ENCODE data around the gene TRAM2. TPM values are rescaled to one million over a fixed set of nuclear protein-coding genes. Genes with fewer than 3 reads are reported as not detected.

TRAM2 gene
- total RNA-seq, 1 donor from 2014 or later, result 16.0 TPM

GRCh38 chr6:52570291-52570700 is 6.6 kb downstream of the TRAM2 start:
- DNase-seq (ENCODE audit: low spot score), result peak; percentile 19

DNA sequence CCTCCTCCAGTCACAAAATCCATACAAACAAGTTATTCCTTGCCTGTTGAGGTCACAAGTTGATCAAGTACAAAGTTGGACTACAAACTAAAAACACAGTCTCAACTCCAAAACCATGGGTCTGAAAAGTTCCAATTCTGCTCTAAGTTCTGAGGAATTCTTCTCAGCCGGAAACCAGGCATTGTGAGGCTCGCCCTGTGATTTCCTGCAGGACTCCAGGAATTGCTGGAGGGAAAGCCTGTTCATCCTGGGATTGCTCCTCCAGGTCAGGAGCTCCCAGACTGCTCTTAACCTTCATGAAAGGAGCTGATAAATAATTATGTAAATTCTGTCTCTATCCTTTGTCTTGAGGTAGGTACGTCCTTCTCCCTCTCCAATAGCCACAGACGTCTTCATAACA is 8.5 kb downstream of the TRAM2 start:
- no peak for DNase-seq (ENCODE audit: low spot score)

GRCh38 chr6:52566853-52567279 is 10.0 kb downstream of the TRAM2 start:
- no peak for DNase-seq (ENCODE audit: low spot score)

DNA sequence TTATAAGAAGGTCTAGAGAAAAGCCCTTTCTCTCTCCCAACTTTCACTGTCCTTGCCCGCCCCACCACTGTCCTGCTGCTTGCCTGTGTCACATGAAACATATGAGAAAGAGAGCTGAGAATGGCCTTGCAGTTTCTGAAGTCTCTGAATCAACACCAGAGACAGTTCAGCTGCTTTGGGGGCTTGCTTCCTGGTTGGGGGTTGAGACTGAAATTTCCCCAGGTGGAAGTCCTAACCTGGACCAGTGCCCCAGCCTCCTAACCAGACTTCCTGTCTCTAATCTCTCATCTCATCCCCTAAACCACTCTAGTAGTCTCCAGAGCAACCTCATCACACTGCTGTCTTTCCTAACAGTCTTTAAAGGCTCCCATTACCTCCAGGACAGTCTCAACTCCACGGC is 10.7 kb downstream of the TRAM2 start:
- DNase-seq (ENCODE audit: low spot score), result no peak

DNA sequence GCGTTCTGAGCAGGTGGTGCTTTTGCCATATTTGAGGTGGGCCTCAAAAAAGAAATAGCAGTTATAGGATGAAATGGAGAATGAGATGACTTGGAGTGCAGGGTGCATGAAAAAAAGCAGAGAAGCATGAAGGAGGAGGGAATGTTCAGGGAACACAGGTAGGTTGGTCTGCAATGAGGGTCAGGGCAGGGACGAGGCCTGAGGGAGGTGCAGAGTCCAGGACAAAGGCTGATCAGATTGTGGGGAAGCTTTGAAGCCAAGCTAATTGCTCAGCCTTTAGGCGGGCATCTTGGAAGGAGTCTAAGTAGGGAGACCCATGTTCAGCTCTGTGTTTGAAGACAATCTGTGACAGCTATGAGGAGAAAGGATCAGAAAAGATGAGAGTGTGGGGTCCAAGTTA is 12.0 kb downstream of the TRAM2 start:
- no peak for DNase-seq (ENCODE audit: low spot score)

- no peak for DNase-seq (ENCODE audit: low spot score)
Measured at GRCh38 chr6:52562911-52563310, 13.9 kb downstream of the TRAM2 start.

DNA sequence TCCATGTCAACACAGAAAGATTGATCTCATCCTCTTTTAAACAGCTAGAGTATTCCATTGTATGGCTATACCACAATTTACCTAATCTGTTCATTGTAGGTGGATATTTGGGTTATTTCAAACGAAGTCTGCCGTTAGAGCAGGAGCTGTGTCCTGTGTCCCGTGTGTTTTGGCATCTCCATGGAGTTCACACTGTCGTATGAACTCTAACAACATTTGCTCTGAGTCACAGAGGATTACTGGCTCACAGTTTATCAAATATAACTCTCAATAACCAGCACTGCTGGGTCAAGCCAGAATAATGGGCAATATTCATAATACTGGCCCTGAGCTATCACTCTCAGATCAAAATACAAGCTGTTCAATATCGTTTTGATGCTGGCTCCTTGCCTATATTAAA is 16.4 kb downstream of the TRAM2 start:
- DNase-seq (ENCODE audit: low spot score), result no peak

DNA sequence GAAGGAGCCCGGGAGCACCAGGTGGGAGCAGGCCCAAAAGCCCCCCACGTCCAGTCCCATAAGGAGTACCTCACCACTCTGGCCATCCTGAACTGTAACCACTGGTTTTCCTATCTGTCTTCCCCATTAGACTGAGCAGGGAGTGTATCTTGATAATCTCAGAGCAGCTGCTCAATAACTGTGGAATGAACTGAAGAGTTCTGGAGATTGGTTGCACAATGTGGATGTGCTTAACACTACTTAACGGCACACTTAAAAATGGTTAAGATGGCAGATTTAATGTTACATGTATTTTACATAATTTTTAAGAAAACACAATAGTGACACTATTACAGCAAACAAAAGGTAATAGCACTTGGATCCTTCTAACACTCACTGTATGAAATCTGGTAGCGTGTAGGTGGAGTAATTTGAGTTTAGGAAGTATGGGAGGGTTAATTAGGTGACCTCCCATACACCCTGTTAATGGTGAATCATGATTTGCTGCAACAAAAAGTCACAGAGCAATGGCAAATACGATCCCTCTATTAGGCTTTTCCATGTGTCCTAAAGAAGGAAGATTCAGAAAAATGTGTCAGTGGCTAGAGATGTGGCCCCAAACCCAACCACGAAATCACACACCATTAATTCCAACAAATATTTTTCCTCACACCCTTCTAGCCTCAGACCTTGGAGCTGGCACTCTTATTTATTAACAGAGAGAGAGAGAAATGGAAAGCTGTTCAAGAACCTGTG is 18.4 kb downstream of the TRAM2 start:
- DNase-seq (ENCODE audit: low spot score), result no peak

DNA sequence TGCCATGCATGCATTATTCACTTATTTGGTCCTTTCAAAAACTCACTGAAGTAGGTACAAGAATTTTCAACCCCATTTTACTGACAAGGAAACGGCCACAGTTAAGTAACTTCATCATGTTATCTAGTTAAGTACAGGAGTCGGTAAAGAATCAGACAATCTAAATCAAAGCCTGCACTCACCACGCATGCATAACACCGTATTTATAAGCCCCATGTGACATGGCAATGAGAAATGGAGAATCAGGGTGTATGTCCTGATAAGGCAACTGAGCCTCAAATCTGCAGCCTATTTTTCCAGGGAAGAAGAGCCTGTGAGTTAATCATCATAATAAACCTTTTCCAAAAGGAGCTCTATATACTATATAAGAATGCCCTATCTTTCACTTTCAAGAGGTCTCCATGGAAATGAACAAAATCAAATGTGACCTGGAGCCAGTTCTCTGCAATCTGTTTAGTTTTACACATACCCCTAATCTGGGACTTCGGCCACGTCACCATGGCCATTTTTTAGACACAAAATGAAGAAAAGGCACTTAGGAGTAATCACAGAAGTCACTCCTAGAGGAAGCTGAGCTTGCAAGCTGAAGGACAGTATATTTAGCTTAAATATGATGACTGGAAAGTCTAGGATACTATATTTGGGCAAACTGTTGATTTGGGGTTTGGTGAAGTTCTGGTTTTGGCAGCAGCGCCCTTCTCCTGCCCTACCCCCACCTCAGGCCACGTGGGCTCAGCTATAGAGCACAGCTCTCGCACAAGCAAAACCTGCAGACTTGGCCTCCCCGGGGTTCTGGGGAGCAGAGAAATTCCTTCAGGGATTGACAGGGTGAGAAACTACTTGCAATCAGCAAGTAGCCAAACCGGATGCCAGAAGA is 19.2 kb downstream of the TRAM2 start:
- no peak for DNase-seq (ENCODE audit: low spot score)

DNA sequence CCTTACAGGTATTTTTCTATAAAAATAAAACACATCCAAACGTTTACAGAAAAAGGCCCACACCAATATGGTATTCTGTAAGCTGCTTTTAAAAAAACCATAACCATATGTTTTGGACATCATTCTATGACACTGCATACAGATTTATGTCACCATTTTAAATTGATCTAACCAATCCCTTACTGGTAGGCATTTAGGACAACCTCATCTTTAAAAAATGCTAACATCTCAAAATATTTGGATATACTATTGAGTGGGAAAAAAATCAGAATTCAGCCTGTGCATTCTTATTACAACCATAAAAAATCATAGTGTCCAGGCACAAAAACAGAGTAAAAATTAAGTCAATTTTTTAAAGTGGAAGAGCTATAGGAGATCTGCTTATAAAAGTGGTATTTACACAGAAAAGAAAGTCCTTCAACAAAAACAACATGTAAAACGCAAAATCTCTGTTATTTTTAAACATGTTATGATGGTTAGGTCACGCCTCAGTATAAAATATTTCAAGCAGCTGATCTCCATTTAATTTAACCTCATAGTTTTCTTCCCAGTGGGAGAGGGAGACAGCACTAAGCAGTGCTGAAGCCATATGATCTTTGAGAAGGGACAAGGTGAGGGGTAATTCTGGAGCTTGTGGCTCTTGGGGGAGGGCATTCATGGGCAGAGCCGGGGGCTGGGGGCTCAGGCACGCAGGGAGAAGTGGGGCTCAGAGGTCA is 21.2 kb downstream of the TRAM2 start:
- DNase-seq (ENCODE audit: low spot score), result no peak

- no peak for DNase-seq (ENCODE audit: low spot score)
Measured at GRCh38 chr6:52554684-52555280, 22.1 kb downstream of the TRAM2 start.

- DNase-seq (ENCODE audit: low spot score), result no peak
Measured at GRCh38 chr6:52553719-52554118, 23.1 kb downstream of the TRAM2 start.

DNA sequence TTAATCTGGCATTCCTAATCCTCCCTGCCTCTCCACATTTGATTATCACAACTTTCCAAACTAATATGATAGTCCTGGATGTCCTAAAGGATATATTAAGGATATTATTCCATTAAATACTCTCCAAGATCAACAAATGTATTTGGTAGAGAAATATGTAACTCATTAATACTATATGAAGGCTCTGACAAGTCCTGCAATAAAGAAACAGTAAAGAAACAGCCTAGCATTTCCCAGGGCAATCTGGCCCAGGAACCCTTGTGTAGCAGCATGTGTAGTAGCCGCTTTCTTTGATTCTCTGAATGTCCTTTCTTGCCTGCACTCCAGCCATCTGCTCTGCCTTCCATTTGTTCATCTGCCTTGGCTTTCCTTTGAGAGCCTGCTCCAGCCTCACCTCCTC is 23.7 kb downstream of the TRAM2 start:
- no peak for DNase-seq (ENCODE audit: low spot score)

- DNase-seq (ENCODE audit: low spot score), result no peak
Measured at GRCh38 chr6:52552278-52552643, 24.6 kb downstream of the TRAM2 start.

GRCh38 chr6:52551483-52552277 is 25.2 kb downstream of the TRAM2 start:
- peak; percentile 75 for DNase-seq (ENCODE audit: low spot score)

- no peak for DNase-seq (ENCODE audit: low spot score)
Measured at GRCh38 chr6:52550870-52551269, 26.0 kb downstream of the TRAM2 start.

- DNase-seq (ENCODE audit: low spot score), result no peak
Measured at GRCh38 chr6:52550014-52550575, 26.8 kb downstream of the TRAM2 start.

DNA sequence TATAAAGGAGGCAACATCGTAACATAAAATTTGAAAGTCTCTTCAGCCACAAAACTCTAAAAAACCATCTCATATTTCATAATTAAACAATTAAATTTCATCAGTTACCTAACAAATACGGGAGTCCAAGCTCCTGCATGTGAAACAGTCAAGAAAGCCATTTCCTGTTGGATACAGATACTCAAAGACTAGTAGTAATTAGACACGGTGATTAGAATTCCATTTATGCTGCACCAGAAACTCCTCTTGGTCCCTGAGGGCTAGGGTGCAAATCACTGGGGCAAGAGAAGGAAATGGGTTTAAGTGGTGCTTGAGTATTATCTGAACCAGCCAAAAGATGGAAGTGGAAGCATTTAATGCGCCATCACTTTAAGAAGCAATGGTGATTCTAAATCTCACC is 27.4 kb downstream of the TRAM2 start:
- no peak for DNase-seq (ENCODE audit: low spot score)

DNA sequence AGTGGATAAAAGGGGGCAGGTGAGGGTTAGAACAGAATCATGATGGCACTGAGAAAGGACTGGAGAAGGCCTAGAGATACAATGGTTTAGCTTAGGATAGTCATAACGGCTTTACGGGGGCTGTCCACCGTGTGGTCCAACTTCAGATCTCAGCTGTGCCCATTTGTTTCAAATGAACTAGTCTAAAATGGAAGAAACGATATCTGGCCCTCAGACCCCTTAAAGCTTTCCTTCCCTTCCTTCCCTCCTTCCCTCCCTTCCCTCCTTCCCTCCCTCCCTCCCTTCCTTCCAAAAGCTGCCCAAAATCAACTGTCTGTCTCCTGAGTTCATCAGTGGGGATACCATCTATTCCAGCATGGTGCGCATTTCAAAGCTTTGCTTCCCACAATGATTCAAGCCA is 27.9 kb downstream of the TRAM2 start:
- DNase-seq (ENCODE audit: low spot score), result no peak

- DNase-seq (ENCODE audit: low spot score), result no peak
Measured at GRCh38 chr6:52548353-52548713, 28.5 kb downstream of the TRAM2 start.
